GM19324 (cell line): ENCODE data around the gene MINDY4.
"Not testable (repeated sequence)": the region's sequence is repeated elsewhere in the genome, so short reads cannot be mapped to it uniquely, and the experiment has no call there.

Experiments
- ATAC-seq: cut with Tn5 transposase; IDR thresholded peaks from one replicate; pipeline ENCODE4 v1.9.1; 2021; ENCODE audit warnings: mild to moderate bottlenecking, moderate library complexity; ENCODE audit not compliant: unreplicated experiment, low FRiP score

The MINDY4 gene

GRCh38 chr7:30826181-30826580, 55.0 kb downstream of the MINDY4 start:
- no peak for ATAC-seq

- no peak for ATAC-seq
Measured at GRCh38 chr7:30828591-30828990, 57.4 kb downstream of the MINDY4 start.

GRCh38 chr7:30829471-30829870, 58.3 kb downstream of the MINDY4 start:
- ATAC-seq = no peak

GRCh38 chr7:30831227-30831626, 60.0 kb downstream of the MINDY4 start:
- no peak for ATAC-seq

- ATAC-seq = no peak
Measured at GRCh38 chr7:30831936-30832335, 60.7 kb downstream of the MINDY4 start.

- ATAC-seq = not testable (repeated sequence)
Measured at GRCh38 chr7:30834017-30834674, 62.9 kb downstream of the MINDY4 start.

- ATAC-seq = no peak
Measured at GRCh38 chr7:30835396-30835915, 64.2 kb downstream of the MINDY4 start.

GRCh38 chr7:30836991-30837390, 65.8 kb downstream of the MINDY4 start:
- ATAC-seq = no peak

- no peak for ATAC-seq
Measured at GRCh38 chr7:30837581-30837980, 66.4 kb downstream of the MINDY4 start.

- ATAC-seq = no peak
Measured at GRCh38 chr7:30838008-30838407, 66.8 kb downstream of the MINDY4 start.

- ATAC-seq = no peak
Measured at GRCh38 chr7:30840141-30841024, 69.2 kb downstream of the MINDY4 start.

GRCh38 chr7:30841025-30841735, 70.0 kb downstream of the MINDY4 start:
- no peak for ATAC-seq

GRCh38 chr7:30841801-30842541, 70.8 kb downstream of the MINDY4 start:
- ATAC-seq = no peak

GRCh38 chr7:30842542-30843451, 71.6 kb downstream of the MINDY4 start:
- no peak for ATAC-seq

- no peak for ATAC-seq
Measured at GRCh38 chr7:30843741-30844482, 72.7 kb downstream of the MINDY4 start.

- ATAC-seq = no peak
Measured at GRCh38 chr7:30844483-30844874, 73.3 kb downstream of the MINDY4 start.

GRCh38 chr7:30844916-30845315, 73.7 kb downstream of the MINDY4 start:
- no peak for ATAC-seq

- no peak for ATAC-seq
Measured at GRCh38 chr7:30845426-30846135, 74.4 kb downstream of the MINDY4 start.
